Frontal cortex (tissue), 4 donors: ENCODE data around the gene RBL2. TPM values are rescaled to one million over a fixed set of nuclear protein-coding genes. Genes with fewer than 3 reads are reported as not detected.

Experiments used
- DNase-seq, 2 donors: peaks; one replicate each; pipeline ENCODE4 v3.0.0; 2012; ENCODE audit warnings: low spot score in 2 of 2
- FAIRE-seq: peaks from 2 replicates; lab custom pipeline; 2012; peaks lifted over from hg19 to GRCh38; lab: Jason Lieb, UNC
- total RNA-seq: library from RNA; depleted of rRNA; stranded (reverse); fragments of >200 nt; gene quantifications from one replicate; pipeline ENCODE4 v1.2.3, GENCODE V29; 2014
- donor health status: control.
- donor health status: control.
- donor health status: control.

The RBL2 gene
- total RNA-seq, 1 donor from 2014 or later: 88.5 TPM

DNA sequence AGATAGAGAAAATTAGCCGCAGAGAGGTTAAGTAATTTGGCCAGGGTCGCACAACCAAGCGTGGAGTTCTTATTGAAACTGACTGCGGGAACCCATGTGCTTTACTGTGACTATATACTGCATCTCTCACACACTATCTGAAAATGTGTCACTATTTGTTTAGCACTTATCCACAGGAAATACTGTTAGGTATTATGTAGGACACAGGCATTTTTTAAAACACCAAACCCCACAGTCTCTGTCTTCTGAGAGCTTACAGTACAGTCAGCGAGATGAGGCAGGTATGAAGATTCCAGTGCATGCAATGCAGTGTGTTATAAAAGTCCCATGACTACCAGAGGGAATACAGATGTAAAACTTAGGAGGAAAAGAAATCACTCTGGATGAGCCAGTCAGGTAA lies 11.3 kb downstream of the RBL2 start:
- DNase-seq (no peak), FAIRE-seq (no peak)

DNA sequence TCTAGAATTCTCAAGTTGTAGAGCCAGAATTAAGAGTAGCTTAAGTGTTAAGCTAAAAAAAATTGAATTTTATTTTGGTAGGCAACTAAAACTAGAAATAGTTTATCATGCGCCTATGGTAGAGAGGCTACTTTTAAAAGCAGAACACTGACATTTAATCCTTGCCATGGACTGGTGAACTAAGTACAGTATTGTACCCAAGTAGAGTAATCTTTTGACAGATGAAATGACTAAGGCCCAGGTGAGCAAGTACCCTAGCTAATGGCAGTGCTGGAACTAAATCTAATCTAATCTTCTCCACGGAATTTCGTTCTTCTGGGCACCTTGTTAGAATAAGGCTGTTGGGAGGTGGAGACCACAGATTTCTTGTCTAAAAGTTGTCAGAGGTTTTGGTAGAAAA lies 11.8 kb downstream of the RBL2 start:
- FAIRE-seq: no peak

GRCh38 chr16:53449816-53450517 lies 15.7 kb downstream of the RBL2 start:
- no peak for FAIRE-seq
- DNase-seq: no peak

More for the DNA sequence above, 11.8 kb downstream of the RBL2 start:
- no peak for DNase-seq

DNA sequence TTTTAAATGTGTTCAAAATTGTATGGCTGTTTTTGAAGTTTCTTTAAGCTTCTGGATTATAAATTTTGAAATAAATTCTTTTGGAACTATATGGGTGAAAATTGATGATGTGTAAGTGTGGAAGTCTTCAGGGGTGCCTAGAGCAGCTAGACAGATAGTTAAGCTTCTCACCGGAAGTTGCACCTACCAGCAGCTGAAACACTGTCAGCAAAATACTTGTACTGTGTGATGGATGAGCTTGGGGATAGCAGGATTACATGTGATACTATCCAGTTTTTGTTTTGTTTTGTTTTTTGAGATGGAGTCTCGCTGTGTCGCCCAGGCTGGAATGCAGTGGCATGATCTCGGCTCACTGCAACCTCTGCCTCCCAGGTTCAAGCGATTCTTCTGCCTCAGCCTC lies 19.7 kb downstream of the RBL2 start:
- no peak for DNase-seq
- no peak for FAIRE-seq

DNA sequence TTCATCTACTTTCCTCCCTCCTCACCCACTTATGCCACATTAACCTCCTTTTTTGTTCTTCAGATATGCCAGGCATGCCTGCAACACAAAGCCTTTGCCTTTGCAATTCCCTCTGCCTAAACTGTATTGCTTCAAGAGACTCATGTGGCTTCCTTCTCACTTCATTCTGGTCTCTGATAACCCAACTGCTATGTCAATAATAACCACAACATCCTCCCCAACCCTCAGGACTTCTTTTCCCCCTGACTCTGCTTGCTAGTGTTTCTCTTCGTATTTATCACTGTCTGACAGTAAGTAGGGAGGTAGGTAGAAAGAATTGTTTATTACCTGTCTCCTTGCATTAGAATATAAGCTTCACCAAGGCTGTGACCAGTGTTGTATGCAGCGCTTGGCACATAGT lies 22.4 kb downstream of the RBL2 start:
- FAIRE-seq (no peak), DNase-seq (no peak)

DNA sequence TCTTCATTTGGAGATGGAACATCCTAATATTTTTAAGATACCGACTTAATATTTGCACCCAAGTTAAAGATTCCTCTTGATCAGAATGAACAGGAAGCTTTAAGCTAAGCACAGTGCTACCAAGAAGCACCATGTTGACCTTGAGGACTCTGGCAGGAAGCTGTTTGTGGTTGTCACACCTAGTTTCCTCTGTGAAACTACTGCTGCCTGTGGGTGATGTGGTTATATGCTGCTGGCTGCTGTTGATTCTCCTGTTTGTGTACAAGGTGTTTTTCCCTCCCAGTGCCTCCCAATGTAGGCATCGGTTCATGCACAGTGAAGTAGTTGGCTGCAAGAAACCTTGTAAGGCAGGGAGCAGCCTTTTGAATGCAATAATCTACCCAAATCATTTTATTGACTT lies 23.4 kb downstream of the RBL2 start:
- FAIRE-seq (no peak), DNase-seq (no peak)

DNA sequence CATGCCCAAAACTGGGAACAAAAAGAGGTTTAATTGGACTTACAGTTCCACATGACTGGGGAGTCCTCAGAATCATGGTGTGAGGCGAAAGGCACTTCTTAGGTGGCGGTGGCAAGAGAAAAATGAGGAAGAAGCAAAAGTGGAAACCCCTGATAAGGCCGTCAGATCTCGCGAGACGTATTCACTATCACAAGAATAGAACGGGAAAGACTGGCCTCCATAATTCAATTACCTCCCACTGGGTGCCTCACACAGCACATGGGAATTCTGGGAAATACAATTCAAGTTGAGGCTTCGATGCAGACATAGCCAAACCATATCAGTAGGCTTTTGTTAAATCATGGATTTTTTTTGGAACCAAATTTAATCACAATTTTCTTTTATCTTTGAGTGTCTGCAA lies 24.4 kb downstream of the RBL2 start:
- no peak for FAIRE-seq

DNA sequence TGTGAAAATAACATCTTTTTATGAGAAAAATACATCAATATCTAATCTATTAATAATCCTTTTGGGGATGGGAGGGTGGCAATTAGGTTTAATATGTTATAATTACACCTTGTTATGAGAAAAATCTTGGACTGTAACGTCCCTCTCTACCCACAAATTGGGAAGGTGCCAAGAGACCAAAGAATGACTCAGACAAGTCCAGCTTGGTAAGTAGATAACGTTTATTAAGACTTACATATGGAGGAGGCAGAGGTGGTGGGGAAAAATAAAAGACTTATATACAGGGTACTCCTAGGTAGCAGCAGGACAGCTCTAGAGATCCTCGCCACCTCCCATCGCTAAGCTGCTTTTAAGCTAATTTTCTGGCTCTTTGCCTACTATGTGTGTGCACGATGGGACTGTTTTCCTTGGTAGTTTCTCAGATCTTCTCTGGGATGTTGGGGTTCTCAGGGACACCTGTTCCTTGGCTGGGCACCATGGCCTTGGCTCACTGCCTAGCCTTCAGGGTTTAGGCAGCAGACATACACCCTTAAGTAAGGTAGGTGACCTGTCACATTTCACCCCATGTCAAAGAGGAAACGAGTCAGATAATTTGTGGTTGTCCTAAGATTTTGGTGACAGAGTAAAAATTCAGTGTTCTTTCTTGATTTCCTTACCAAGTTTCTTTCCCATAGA lies 31.5 kb downstream of the RBL2 start:
- FAIRE-seq (no peak), DNase-seq (no peak)

More for the DNA sequence above, 24.4 kb downstream of the RBL2 start:
- no peak for DNase-seq

GRCh38 chr16:53476867-53477266 lies 42.6 kb downstream of the RBL2 start:
- DNase-seq: no peak
- no peak for FAIRE-seq

DNA sequence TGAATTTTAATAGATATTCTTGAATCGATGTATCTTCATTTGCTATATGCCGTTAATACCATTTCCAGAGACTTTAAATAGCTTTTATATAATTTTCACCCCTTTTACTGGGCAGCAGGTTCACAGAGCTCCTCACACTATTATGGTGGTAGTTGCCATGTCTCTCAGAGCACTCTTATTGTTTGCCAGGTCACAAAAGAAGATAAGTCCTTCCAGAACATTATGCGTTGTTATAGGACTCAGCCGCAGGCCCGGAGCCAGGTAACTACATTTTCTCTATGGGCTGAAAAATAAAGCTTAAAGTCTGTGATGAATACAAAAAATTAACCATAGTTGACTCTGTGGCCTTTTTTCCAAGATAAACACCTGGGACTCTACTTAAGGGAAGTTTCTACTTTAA lies 44.7 kb downstream of the RBL2 start:
- DNase-seq: no peak
- FAIRE-seq: no peak

DNA sequence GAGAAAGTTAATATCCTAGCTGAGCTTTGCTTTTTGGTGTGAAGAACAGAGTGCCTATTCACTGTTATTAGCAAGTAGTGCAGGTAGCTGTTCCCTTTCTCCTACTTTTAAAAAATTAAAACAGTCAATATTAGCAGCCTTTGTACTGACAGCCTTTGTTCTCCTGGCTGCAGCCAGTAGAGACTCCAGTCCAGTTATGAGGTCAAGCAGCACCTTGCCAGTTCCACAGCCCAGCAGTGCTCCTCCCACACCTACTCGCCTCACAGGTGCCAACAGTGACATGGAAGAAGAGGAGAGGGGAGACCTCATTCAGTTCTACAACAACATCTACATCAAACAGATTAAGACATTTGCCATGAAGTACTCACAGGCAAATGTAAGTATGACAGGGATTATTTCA lies 46.1 kb downstream of the RBL2 start:
- DNase-seq (no peak), FAIRE-seq (no peak)

- DNase-seq (no peak), FAIRE-seq (no peak)
Measured at GRCh38 chr16:53482123-53482522, 47.9 kb downstream of the RBL2 start.

- FAIRE-seq: no peak
- DNase-seq: no peak
Measured at GRCh38 chr16:53484542-53484941, 50.3 kb downstream of the RBL2 start.

DNA sequence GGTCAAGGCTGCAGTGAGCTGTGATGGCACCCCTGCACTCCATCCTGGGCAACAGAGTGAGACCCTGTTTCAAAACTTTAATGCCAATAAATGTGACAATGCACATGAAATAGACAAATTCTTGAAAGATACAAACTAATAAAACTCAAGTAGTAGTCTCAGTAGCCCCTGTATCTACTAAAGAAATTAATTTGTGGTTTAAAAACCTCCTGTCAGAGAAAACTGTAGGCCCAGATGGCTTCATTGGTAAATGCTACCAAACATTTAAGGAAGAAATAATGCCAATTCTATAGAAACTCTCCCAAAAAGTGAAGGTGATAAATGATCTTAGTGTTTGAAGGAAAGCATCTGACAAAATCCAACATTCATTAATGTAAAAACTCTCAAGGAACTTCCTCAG lies 52.0 kb downstream of the RBL2 start:
- FAIRE-seq (no peak), DNase-seq (no peak)

- FAIRE-seq: no peak
Measured at GRCh38 chr16:53489755-53490154, 55.5 kb downstream of the RBL2 start.

DNA sequence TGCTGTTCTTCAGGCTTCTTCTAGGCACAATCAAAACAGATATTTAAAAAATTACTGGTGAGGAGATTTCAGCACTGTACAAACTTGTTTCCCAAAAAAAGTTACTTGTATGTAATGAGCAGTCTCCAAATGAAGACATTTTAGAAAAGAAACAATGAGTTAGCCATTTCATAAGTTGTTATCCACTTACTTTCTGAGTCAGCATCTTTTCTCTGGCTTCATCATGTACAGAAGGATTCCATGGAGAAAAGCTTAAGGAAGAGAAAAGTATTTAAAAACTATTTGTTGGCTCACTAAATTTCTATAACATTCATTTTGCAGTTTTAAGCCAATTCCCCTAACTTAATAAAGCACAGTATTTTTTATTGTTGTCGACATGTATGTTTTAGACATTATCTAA lies 58.2 kb downstream of the RBL2 start:
- FAIRE-seq: no peak
- DNase-seq: no peak

More at GRCh38 chr16:53489755-53490154, 55.5 kb downstream of the RBL2 start:
- DNase-seq: no peak

GRCh38 chr16:53494636-53495035 lies 60.4 kb downstream of the RBL2 start:
- FAIRE-seq: no peak
- DNase-seq: no peak

DNA sequence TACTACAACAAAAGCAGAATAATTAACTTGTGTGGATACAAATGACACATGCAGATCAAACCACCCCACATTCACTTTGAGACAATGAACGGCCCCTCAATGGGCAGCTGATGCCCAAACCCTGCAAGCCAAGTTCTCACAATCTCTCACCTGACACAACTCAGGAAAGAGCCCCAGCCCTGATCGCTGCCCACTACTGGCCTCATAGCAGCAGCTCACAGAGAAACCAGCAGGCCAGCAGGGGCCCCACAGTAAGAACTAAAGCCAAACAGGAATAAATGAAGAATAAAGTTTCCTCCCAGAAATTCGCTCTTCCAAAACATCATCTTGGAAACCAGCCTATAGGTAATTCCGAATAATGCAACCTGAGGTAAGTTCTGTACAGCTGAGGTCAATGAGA lies 61.1 kb downstream of the RBL2 start:
- DNase-seq: no peak
- FAIRE-seq: no peak

DNA sequence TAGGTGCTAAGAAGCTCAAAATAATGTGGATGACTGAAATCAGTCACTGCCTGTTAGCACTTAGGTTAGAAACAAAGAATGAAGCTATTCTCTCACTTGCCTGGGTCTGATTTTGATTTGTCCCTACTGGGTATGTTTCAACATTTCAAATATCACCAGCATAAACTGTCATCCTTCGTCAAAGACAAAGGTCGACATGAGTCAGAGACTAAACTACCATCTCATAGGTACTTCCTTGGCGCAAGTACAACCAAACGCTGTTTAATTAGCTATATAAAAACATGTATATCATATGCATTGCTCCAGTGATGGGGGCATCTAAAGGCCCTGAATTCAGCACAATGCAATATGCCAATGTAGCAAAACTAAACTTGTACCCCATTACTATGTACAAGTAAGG lies 64.7 kb downstream of the RBL2 start:
- no peak for FAIRE-seq
- DNase-seq: no peak

GRCh38 chr16:53501216-53501859 lies 67.1 kb downstream of the RBL2 start:
- DNase-seq (no peak), FAIRE-seq (no peak)
